ENCODE results near the gene GGPS1.
"Not testable (repeated sequence)": the region's sequence is repeated elsewhere in the genome, so short reads cannot be mapped to it uniquely, and the experiment has no call there.

Gene GGPS1

GRCh38 chr1:235339746-235340145 lies 11.4 kb downstream of the GGPS1 start:
- DNase-seq (ENCODE audit: low spot score), result no peak

DNA sequence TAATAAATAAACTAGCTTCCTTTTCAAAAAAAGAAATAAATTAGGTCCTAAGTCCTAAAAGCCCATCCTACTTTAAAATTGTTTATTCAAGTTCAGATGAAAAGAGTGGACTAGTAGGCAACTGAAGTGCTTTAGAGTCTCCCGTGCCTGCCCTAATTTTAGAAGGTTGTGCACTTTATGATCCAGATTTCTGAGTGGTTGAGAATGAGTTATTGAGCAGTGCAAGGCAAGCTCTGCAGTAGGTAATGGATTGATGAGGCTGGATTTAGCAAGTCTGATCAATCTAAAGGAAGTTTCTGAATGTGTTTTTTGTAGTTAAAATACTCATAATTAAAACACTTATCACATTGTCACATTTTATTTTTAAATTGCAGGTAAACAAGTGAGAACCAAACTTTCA lies 13.0 kb downstream of the GGPS1 start:
- no peak for DNase-seq (ENCODE audit: low spot score)

GRCh38 chr1:235342039-235342438 lies 13.7 kb downstream of the GGPS1 start:
- no peak for DNase-seq (ENCODE audit: low spot score)

DNA sequence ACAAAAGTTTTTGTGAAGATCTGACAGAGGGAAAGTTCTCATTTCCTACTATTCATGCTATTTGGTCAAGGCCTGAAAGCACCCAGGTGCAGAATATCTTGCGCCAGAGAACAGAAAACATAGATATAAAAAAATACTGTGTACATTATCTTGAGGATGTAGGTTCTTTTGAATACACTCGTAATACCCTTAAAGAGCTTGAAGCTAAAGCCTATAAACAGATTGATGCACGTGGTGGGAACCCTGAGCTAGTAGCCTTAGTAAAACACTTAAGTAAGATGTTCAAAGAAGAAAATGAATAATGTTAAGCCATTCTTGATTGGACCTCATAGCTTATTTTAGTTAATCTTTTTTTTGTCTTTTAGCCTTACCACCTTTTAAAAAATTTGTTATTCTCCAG lies 14.1 kb downstream of the GGPS1 start:
- no peak for DNase-seq (ENCODE audit: low spot score)

- DNase-seq (ENCODE audit: low spot score), result no peak
Measured at GRCh38 chr1:235343726-235344125, 15.4 kb downstream of the GGPS1 start.

GRCh38 chr1:235351441-235351840 lies 23.1 kb downstream of the GGPS1 start:
- no peak for DNase-seq (ENCODE audit: low spot score)

- DNase-seq (ENCODE audit: low spot score), result no peak
Measured at GRCh38 chr1:235351898-235352297, 23.5 kb downstream of the GGPS1 start.

DNA sequence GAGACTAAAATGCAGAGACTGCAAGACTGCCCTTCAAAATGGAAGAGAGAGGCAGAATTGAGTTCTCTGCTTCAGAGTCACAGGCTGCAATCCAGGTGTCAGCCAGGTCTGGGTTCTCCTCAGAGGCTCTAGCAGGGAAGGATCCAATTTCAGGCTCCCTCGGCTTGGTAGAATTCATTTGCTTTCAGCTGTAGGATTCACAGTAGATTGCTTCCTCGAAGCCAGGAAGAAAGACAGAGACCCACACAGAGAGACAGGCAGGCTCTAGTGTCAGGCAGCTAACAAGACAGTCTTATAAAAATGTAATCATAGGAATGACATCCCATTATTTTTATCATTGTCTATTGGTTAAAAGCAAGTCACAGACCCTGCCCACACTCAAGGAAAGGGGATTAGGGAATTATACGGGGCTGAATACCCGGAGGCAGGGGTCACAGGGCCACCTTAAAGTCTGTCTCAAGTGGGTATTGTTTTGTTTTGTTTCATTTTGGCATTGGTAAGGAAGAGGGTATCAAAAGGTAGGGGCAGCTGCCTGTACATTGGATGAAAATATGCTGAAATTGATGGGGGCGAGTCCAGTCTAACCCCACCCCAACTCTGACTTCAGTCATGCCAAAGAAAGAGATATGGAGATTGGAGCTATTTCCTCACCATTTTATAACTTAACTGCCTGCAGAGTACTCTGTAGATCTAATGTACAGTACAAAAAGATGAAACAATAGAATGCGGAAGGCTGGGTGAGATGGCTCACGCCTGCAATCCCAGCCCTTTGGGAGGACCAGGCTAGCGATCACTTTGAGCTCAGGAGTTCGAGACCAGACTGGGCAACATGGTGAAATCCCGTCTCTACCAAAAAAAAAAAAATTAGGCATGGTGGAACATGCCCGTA lies 29.4 kb downstream of the GGPS1 start:
- no peak for DNase-seq (ENCODE audit: low spot score)

DNA sequence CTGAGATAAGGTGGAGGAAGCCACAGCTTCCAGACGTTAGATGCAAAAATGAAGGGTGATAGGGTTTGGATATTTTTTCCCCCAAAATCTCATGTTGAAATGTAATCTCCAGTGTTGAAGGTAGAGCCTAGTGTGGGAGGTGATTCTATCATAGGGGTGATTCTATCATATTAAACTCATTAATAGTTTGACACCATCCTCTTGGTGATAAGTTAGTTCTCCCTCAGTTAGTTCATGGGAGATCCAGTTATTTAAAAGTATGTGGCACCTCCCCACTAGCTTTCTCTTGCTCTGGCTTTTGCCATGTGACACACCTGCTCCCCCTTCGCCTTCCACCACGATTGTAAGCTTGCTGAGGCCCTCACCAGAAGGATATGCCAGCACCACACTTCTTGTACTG lies 30.5 kb downstream of the GGPS1 start:
- no peak for DNase-seq (ENCODE audit: low spot score)

GRCh38 chr1:235364189-235364588 lies 35.8 kb downstream of the GGPS1 start:
- DNase-seq (ENCODE audit: low spot score), result not testable (repeated sequence)

- no peak for DNase-seq (ENCODE audit: low spot score)
Measured at GRCh38 chr1:235366286-235366685, 37.9 kb downstream of the GGPS1 start.

GRCh38 chr1:235367000-235367908 lies 38.9 kb downstream of the GGPS1 start, which contains the start of gene TBCE:
TSS of gene TBCE (plus strand) at chr1:235367427. CDS start at chr1:235380050, 12,623 bp downstream.
- peak; percentile 91 for DNase-seq (ENCODE audit: low spot score)

GRCh38 chr1:235368428-235368827 lies 40.1 kb downstream of the GGPS1 start:
- DNase-seq (ENCODE audit: low spot score), result no peak

- DNase-seq (ENCODE audit: low spot score), result no peak
Measured at GRCh38 chr1:235369802-235370201, 41.4 kb downstream of the GGPS1 start.

DNA sequence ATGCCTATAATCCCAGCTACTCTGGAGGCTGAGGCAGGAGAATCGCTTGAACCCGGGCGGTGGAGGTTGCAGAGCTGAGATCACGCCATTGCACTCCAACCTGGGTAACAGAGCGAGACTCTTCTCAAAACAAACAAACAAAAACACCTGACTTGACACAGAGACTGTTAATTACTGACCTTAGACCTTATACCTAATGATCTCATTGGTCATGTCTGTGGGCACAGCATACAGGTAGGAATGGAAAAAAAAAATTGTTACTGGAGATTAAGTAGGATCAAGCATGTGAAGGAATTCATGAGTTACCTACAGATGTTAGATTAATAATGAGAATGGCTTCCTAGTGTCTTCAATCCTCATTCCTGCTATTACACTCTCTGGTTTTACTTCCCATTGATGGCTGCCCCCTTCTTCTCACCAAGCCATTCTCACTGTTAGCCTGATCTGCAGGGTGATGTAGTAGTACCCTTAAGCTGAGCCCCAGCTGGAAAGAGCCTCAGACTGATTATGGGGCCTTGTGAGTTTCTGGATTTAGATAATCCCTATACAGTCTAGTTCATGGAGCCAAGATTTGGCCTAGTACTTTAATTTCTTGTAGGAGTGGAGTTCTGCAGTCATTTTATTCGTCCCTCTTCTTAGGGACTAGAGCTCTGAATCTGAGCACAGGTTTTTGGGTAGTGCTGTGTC lies 47.7 kb downstream of the GGPS1 start:
- DNase-seq (ENCODE audit: low spot score), result no peak

DNA sequence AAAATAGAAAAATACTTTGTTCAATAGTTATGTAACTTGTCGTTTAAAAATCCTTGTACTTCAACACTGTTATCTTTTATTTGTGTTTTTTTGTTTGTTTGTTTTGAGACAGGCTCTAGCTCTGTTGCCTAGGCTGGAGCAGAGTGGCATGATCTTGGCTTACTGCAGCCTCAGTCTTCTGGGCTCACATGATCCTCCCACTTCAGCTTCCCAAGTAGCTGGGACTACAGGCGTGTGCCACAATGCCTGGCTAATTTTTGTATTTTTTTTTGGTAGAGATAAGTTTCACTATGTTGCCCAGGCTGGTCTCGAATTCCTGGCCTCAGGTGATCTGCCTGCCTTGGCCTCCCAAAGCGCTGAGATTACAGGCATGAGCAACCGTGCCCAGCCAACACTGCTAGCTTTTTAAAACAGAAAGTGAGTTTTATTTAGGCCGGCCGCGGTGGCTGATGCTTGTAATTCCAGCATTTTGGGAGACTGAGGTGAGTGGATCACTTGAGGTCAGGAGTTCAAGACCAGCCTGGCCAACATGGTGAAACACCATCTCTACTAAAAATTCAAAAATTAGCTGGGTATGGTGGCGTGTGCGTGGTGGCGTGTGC lies 49.9 kb downstream of the GGPS1 start:
- not testable (repeated sequence) for DNase-seq (ENCODE audit: low spot score)

GRCh38 chr1:235381955-235382739 lies 53.8 kb downstream of the GGPS1 start:
- not testable (repeated sequence) for DNase-seq (ENCODE audit: low spot score)

- DNase-seq (ENCODE audit: low spot score), result not testable (repeated sequence)
Measured at GRCh38 chr1:235385633-235386032, 57.3 kb downstream of the GGPS1 start.

DNA sequence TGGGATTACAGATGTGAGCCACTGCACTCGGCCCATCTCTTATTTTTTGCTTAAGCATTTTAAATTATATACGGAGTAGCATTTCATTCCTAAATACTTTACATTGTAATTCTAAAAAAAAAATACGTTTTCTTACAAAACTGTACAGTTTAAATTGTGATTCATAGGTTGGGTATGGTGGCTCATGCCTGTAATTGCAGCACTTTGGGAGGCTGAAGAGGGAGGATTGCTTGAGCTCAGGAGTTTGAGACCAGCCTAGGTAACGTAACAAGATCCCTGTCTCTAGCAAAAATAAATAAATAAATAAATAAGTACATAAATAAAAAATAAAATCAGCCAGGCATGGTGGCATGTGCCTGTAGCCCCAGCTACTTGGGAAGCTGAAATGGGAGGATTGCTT lies 63.5 kb downstream of the GGPS1 start:
- no peak for DNase-seq (ENCODE audit: low spot score)

All from HuH-7 (cell line).